22Rv1 (cell line): ENCODE data around the gene IQCH.

Source experiments
- H3K27ac ChIP-seq: fragments of 450-650 bp; 2 replicates; pipeline ENCODE4 v1.5.1; 2017
- CTCF ChIP-seq: fragments of 450-650 bp; IDR thresholded peaks from 2 replicates; pipeline ENCODE4 v1.5.1; 2017; ENCODE audit warnings: mild to moderate bottlenecking
- ZFX ChIP-seq: fragments of 450-650 bp; IDR thresholded peaks from 2 replicates; pipeline ENCODE4 v1.6.1; 2017; ENCODE audit warnings: antibody characterized with exemption, borderline replicate concordance

IQCH gene

GRCh38 chr15:67461735-67462134 lies 207.1 kb downstream of the IQCH start:
- TF ChIP-seq CTCF (no peak), ZFX (no peak)
- no peak overlapping the region for H3K27ac ChIP-seq

- H3K27ac ChIP-seq, result no peak overlapping the region
- TF ChIP-seq CTCF (no peak), ZFX (no peak)
These were observed 208.3 kb downstream of the IQCH start for GRCh38 chr15:67462875-67463274.

GRCh38 chr15:67463488-67463887 lies 208.9 kb downstream of the IQCH start:
- no peak overlapping the region for H3K27ac ChIP-seq
- no peak for TF ChIP-seq CTCF
- TF ChIP-seq ZFX, result no peak

GRCh38 chr15:67465196-67465952 lies 210.8 kb downstream of the IQCH start:
- no peak for TF ChIP-seq ZFX
- TF ChIP-seq CTCF, result no peak
- H3K27ac ChIP-seq, result no peak overlapping the region

- no peak for TF ChIP-seq ZFX
- TF ChIP-seq CTCF, result no peak
- H3K27ac ChIP-seq, result no peak overlapping the region
These were observed 213.8 kb downstream of the IQCH start for GRCh38 chr15:67468416-67468815.

- no peak overlapping the region for H3K27ac ChIP-seq
- no peak for TF ChIP-seq CTCF
- TF ChIP-seq ZFX, result no peak
These were observed 215.1 kb downstream of the IQCH start for GRCh38 chr15:67469680-67470079.

GRCh38 chr15:67472957-67473356 lies 218.4 kb downstream of the IQCH start:
- no peak overlapping the region for H3K27ac ChIP-seq
- TF ChIP-seq CTCF, result no peak
- TF ChIP-seq ZFX, result no peak
